NCI-H187 treated with DMSO at 0.1 percent for 48 hours (cell line): ENCODE measurements around the gene MTHFR.

Experiments used
- DNase-seq: peaks from one replicate; lab custom pipeline; 2025; lab: John Stamatoyannopoulos, UW

MTHFR gene

GRCh38 chr1:11782127-11782708 is 23.5 kb downstream of the MTHFR start:
- no peak for DNase-seq

GRCh38 chr1:11781297-11781696 is 24.5 kb downstream of the MTHFR start:
- no peak for DNase-seq

DNA sequence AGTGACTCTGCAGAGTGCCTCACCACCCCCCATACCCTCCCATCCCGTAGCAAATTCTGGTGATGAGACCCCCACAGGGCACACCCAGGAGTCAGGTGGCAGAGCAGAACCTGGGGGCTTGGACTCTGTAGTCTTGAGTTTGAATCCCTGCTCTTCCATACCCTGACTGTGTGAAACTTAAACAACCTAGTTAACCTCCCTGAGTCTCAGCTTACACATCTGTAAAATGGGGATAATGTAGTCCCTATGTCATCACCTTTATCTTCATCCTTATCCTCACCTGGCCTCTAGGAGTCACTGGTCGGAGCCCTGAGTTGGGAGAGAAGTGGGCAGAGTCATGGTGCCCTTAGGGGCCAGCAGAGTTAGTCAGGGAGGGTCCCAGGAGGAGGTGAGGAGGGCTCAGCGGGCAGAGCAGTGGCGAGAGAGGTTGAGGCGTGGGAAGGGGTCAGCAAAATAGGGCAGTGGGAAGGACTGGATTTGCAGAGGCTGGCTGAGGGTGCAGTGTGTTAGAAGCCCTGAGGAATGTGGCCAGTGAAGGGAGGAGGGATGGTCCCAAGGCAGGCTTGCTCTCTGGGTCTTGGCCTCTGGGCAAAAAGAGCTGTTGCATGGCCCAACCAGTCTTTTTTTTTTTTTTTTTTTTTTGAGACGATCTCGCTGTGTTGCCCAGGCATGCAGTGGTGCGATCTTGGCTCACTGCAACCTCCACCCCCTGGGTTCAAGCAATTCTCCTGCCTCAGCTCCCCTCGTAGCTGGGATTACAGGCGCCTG is 25.2 kb downstream of the MTHFR start:
- DNase-seq = no peak

- no peak for DNase-seq
Measured at GRCh38 chr1:11779715-11780379, 25.9 kb downstream of the MTHFR start.

- no peak for DNase-seq
Measured at GRCh38 chr1:11778844-11779623, 26.7 kb downstream of the MTHFR start.

DNA sequence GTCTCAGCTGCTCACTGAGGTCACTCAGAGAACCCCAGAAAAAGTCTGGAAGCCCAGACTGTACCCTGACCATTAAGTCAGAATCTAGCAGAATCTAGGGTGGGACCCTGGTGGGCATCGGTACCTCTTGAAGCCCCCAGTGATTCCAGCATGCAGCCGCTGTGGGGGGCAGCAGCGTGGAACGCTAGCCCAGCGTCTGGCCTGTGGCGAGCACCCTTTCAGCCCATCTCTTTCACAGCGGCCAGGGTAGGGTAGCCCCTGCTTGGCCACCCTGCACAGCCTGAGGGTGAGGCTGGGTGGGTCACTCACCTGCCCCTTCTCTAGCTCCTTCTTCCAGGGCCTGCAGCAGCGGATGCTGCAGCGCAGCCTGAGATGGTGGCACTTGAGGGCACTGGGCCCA is 27.4 kb downstream of the MTHFR start:
- DNase-seq = no peak

DNA sequence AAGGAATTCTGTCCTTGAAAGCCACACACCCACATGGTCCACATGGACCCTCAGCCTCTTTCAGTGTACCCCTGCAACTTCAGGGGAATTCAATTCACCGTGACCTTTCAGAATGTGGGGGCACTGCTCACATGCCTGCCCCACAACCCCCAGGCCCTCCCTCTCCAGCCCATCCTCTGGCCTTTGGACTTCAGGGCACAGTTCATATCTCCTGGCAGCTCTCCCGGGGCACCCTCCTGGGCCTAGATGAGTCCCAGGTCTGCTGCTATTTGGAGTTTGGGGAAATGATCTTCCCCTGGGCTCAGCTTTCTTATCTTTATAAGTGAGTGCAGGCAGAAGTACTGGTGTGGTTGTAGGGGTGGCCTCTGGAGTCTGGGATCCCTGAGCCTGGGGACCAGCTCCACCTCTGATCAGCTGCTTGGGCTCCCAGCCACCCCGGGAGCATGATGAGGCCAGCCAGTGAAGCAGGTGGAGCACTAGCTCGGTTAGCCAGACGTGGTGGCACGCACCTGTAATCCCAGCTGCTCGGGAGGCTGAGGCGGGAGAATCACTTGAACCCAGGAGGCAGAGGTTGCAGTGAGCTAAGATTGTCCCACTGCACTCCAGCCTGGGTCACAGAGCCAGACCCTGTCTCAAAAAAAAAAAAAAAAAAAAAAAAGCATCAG is 28.0 kb downstream of the MTHFR start:
- no peak for DNase-seq

DNA sequence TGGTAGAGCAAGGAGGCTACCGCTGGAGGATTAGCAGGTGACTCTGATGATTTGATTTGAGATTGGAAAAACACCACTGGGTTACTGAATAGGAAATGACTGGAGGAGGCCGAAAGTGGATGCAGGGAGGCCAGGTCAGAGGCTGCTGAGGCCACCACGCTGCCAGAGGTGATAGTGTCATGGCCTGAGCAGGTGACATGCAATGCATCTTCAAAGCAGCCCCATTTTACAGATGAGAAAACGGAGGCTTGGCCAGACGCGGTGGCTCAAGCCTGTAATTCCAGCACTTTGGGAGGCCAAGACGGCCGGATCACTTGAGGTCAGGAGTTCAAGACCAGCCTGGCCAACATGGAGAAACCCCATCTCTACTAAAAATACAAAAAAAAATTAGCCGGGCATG is 31.0 kb downstream of the MTHFR start:
- no peak for DNase-seq

GRCh38 chr1:11772458-11772857 is 33.3 kb downstream of the MTHFR start:
- no peak for DNase-seq

- no peak for DNase-seq
Measured at GRCh38 chr1:11771481-11772043, 34.2 kb downstream of the MTHFR start.

GRCh38 chr1:11770011-11770410 is 35.8 kb downstream of the MTHFR start:
- DNase-seq = no peak

GRCh38 chr1:11769274-11769673 is 36.5 kb downstream of the MTHFR start:
- no peak for DNase-seq

GRCh38 chr1:11768821-11769220 is 36.9 kb downstream of the MTHFR start:
- DNase-seq = no peak

GRCh38 chr1:11767922-11768704 is 37.7 kb downstream of the MTHFR start:
- no peak for DNase-seq

DNA sequence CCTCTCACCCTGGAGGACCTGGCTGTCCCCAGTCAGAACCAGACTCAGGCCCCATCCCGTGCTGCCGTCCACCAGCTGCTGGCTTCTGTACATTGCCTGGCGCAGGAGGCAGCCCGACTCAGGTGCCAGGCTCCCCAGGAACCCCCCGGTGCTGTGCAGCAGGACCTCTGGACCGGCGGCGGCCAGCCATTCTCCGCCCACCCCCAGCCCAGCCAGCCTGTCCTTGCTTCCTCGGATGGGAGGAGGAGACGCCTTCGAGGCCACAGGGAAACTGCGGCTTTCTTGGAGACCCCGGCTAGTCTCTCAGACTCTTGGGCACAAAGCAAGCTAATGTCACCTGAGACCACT is 39.4 kb downstream of the MTHFR start:
- DNase-seq = no peak

DNA sequence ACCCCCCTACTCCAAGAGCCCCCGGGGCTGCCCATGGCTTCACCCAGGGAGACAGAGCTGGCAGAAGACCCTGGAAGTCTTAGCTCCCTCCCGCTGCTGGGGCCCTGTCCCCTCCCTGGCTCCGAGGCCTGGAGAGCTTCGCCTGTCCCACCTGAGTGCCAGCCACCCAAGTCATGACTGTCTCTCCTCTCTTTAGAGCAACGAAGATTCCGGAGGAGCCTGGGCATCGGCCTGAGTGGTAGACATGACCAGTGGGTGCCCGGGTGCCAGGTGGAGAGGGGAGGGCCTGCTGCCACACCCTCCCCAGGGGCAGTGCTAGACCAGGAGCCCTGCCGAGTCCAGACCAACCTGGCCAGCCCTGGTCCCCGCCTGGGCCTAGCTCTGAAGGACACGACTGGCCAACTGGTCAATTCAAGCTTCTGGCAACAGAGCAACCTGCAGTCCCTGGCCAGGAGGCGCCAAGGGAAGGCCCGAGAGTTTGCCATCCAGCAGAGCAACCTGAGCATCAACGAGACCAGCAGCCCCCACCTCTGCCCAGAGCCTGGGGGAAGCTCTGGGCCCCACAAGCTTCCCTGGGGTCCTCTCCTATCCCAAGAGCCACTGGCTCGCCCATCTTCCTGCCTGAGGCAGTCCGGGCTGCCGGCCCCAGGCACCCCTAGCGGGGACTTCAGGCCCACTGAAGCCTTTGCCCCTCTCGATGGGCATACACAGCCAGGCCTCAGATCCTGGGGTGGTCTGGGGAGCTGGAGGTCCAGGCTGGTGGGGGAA is 39.9 kb downstream of the MTHFR start:
- no peak for DNase-seq

- no peak for DNase-seq
Measured at GRCh38 chr1:11764519-11764918, 41.2 kb downstream of the MTHFR start.

- no peak for DNase-seq
Measured at GRCh38 chr1:11764115-11764514, 41.6 kb downstream of the MTHFR start.

DNA sequence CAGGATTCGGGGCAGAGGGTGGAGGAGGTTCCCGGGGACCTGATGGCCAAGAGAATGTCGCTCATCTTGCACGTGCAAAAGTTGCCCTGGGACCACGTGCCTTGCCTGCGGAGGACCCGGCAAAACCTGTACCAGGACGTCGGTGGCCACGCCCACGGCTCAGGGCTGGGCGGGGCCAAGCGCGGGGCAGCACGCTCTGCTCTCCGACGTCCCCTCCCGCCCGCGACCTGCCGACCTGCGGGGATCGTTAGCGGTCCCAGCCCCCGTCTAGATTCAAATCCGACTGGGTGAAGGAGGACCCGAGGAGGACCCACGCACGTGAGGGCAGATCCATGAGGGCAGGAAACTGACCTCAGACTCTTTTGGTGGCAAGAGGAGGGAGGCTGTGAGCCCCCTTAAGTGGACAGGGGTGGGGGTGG is 43.8 kb downstream of the MTHFR start, which contains the start of gene C1orf167:
TSS of gene C1orf167 (plus strand) at position 206 of the 419 bp plus-strand sequence. CDS start 2,208 bp downstream, outside the sequence.
- no peak for DNase-seq

GRCh38 chr1:11761285-11761684 is 44.5 kb downstream of the MTHFR start:
- DNase-seq = no peak
